B cell (primary cell): ENCODE measurements around the gene YEATS2.

Source experiments
- EZH2 ChIP-seq: IDR thresholded peaks from 2 replicates; pipeline ENCODE4 v1.6.1; 2012; ENCODE audit warnings: borderline replicate concordance, low read depth, mild to moderate bottlenecking, moderate library complexity, low read length; ENCODE audit not compliant: insufficient read depth, poor library complexity, severe bottlenecking
- TF ChIP-seq, protein P1 (sequence below): fragments of 200-600 bp; IDR thresholded peaks from one replicate; pipeline ENCODE4 v1.8.0; 2022; ENCODE audit warnings: antibody characterized with exemption, mild to moderate bottlenecking

DNA sequence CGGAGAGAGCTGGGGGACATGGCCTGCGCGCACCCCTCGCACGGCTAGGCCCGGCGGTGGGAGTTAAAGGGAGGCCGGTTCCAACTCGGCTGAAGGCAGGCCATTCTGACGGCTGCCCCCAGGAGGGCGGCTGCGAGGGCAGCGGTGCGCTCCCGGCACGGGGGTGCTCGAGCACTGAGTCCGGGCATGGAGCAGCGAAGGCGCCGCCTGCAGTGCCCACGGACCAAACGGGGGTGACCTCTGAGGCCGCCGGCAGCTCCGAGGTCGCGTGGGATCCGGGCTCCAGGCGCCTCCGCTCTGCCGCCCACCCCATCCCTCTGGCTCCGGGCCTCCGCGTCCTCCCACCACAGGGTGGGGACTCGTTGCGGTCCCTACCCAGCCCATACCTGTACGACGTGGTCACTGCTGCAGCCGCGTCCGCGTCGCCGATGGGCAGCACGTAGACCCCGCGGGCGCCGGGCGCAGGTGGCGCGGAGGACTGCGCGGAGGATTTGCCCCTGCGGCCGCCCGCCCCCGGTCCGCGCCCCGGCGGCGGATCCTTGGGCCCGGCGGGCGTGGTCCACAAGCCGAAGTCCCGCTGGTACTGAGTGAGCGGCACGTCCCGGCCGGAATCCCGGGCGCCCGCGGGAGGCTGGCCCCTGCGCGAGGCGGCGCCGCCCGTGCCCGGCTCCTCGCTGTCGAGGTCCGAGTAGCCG lies 127.3 kb downstream of the YEATS2 start:
- TF ChIP-seq, protein P1, sequence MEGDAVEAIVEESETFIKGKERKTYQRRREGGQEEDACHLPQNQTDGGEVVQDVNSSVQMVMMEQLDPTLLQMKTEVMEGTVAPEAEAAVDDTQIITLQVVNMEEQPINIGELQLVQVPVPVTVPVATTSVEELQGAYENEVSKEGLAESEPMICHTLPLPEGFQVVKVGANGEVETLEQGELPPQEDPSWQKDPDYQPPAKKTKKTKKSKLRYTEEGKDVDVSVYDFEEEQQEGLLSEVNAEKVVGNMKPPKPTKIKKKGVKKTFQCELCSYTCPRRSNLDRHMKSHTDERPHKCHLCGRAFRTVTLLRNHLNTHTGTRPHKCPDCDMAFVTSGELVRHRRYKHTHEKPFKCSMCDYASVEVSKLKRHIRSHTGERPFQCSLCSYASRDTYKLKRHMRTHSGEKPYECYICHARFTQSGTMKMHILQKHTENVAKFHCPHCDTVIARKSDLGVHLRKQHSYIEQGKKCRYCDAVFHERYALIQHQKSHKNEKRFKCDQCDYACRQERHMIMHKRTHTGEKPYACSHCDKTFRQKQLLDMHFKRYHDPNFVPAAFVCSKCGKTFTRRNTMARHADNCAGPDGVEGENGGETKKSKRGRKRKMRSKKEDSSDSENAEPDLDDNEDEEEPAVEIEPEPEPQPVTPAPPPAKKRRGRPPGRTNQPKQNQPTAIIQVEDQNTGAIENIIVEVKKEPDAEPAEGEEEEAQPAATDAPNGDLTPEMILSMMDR, result no peak
- TF ChIP-seq EZH2, result no peak
